Activated CD4-positive, CD25-positive, alpha-beta regulatory T cell (primary cell): ENCODE data around the gene TH.
"Not testable (repeated sequence)": the region's sequence is repeated elsewhere in the genome, so short reads cannot be mapped to it uniquely, and the experiment has no call there.

Source experiments
- DNase-seq, 4 experiments: peaks; one replicate each; lab custom pipeline; 2025; lab: John Stamatoyannopoulos, UW

TH gene

GRCh38 chr11:2129699-2130366 lies 41.8 kb downstream of the TH start:
- DNase-seq, result no peak

- no peak for DNase-seq
Measured at GRCh38 chr11:2129308-2129698, 42.3 kb downstream of the TH start.

DNA sequence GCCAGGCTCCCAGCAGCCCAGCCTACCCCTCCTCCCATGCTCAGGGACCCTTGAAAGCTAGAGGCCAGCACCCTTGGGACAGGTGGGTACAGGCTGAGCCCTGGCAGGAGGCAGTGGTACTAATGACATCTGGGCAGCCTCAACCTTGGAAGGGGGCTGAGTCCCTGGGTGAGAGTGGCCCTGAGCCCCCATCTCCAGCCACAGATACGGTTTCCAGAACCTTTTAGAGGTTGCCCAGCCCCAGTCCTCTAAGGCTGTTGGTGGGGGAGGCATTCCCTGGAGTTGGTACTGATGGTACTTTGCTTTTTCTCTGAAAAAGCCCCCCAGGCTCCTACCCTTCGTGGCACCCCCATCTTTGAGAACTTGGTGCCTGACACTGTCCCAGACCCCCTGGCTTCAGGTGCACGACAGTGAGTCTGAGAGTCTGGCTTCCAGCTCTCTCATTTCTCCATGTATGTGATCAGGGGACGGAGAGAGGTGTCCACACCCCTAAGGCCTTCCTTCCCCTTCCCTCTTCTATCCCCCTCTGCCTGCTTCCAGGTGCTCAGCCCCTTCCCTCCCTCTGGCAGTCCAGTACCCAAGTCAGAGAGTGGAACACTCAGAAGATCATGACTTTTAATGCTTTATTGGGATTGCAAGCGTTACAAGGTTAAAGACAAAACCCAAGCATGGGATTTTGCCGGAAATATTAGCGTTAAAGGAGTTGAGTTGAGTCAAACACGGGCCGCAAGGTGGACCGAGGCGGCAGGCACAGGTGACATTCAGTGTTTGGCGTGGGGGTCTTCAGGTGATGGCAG lies 42.9 kb downstream of the TH start:
- no peak for DNase-seq

- no peak for DNase-seq
Measured at GRCh38 chr11:2128130-2128510, 43.5 kb downstream of the TH start.

DNA sequence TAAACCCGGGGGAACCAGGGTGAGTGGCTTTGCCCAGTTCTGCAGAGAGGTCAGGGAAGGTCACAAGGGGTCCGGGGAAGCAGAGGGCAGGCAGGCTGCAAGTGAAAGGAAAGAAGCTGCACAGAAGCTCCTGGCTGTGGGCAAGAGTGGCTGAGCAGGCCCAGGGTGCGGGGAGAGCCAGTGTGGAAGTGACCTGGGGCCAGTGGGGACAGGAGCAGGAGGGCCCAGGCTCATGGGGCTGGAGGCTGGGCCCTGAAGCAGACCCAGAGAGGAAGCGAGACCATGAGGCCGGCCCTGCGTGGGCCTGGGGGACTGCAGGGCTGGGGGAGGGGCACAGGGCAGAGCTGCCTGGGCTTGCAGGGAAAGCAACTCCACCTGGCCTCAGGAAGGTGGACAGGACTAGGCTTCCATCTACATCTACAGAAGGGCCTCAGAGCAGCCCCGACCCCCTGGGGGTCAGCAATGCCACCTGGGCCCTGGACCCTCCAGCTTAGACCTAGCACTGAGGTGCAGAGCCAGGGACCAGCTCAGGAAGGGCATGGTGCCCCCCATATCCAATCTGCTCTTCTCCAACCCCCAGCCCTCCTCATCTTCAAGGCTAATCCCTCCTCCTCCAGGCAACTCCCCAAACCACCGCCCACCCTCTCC lies 44.0 kb downstream of the TH start:
- no peak for DNase-seq

GRCh38 chr11:2126520-2127085 lies 45.0 kb downstream of the TH start:
- DNase-seq, result no peak

- DNase-seq, result not testable (repeated sequence)
Measured at GRCh38 chr11:2124736-2125484, 46.7 kb downstream of the TH start.

DNA sequence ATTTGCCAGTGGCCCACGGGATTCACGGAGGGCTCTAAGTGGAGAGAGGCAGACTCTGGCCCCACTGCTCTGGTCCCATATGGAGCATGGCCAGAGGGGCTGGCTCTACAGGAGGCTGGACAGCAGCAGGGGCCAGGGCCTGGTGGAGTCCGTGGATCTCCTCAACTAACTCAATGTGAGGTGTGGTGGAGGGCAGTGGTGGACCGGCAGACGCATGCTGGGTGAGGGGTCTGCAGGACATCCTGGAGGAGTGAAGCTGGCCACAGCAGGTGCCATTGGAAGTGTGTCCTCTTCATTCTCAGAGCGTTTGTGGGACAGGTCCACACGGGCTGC lies 48.0 kb downstream of the TH start:
- DNase-seq, result no peak

DNA sequence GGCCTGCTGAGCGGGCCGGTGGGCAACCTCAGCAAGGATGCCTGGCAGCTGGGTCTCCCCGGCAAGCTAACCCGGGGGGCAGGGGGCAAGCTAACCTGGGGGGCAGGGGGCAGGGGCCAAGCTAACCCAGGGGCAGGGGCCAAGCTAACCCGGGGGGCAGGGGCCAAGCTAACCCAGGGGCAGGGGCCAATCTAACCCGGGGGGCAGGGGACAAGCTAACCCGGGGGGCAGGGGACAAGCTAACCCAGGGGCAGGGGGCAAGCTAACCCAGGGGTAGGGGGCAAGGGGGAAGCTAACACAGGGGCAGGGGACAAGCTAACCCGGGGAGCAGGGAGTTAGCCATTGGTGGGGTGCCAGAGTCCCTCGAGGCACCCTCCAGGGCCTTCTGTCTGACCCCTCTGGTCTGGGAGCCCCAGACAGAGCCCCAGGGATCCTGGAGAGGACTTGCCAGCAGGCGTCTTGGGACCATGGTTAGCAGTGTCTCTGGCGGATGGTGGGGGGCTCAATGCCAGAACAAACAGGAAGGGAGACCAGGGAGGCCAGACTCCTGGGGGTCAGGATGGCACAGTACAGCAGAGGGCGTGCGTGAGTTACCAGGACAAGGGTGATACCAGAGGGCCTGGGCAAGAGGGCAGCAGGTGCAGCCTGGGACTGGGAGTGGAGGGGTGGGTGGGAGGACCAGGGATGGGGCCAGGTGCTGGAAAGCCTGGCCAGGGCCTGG lies 48.5 kb downstream of the TH start:
- no peak for DNase-seq

DNA sequence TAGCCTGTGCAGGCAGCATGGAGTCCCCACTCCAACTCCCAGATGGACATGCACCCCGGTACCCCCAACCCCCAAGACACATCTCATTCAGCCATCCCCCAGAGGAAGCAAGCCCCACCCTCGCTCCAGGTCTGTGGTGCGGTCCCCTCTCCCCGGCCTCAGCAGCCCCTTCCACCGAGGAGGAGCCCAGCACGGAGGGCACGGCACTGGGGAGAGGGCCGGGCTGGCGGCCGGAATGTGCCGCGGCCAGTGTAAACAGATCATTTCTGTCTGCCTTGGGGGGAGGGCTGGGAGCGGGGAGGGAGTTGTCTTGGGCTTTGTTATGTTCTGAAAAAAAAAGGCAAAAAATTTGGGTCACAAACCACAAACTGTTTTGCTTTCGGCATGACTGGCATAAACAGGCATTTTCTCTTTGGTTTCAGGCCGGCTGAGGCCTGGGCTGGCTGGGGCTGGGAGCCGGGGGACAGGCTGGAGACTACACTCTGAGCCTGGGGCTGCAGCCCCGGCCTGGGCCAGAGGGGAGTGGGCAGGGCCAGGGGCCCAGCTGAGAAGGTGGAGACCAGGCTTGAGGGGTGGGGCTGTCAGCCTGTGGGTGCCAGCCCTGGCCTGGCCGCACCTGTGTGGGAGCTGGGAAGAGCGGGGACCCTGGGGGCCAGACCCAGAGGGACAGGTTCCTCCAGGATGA lies 49.3 kb downstream of the TH start:
- no peak for DNase-seq

DNA sequence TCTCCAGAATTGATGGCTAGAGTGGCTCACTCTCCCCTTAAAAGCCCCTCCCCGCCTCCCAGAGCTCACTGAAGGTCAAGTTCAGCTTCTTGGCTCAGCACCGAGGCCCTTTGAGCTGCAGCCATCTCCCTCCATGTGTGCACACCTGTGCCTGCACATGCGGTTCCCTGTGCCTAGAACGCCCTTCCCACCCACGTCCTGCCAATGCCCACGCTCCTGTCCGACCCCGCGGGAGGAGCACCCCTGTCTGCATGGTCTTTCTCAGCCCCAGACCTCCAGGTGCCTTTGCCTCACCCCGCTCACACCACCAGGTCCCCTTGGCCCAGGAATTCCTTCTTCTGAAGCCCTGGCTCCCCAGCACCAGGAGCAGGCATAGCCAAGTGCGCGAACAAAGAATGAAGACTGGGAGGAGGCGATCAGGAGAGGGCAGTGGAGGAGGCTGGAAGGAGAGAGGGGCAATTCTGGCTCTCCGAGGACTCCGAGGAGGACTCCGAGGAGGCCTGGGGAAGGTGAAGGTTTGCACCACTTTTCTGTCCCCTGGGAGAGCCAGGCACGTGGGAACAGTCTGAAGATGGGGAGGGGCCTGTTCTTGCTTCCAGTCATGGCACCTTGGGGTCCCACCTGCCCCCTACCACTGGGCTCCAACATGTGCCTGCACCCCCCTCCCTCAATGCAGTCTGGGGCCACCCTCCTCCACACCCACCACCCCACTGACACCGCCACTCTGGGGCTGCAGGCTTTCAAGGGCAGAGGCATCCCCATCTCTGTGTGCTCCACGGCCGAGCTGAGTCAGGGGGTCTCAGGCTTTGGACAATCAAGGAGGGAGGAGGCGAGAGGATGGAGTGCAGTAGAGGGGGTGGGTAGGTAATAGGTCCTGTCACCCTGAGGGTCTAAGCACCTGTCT lies 50.1 kb downstream of the TH start:
- DNase-seq, result no peak

GRCh38 chr11:2120359-2121100 lies 51.1 kb downstream of the TH start:
- no peak for DNase-seq

DNA sequence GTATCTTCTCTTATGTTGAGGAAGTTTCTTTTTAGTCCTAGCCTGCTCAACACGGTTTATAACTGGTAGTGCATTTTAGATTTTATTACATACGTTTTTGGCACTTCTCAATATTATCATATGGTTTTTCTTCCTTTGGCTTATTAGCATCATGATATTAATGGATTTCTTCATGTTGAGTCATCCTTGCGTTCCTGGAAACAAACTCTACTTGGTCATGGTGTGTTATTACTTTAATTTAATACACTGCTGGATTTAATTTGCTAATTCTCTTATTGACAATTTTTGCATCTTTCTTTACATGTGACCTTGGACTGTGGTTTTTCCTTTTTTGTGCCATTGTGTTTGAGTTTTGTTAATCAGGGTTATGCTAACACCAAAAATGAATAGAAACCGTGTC lies 52.9 kb downstream of the TH start:
- no peak for DNase-seq

DNA sequence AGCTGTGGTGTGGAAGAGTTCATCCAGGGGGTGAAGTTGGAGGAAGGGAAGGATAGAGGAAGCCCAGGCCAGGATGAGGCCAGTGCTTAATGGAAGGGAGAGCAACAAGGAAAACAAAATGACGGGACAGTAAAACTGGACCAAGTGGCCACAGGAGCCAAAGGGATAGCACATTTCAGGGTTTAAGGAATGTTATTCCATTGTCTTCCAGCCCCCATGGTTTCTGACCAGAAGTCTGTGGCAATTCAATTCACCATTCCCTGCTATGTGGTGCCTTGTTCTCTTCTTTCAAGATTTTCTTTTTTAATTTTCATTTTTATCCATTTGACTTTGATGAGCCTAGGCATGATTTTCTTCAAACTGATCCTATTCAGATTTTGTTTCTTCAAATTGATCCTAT lies 54.9 kb downstream of the TH start:
- no peak for DNase-seq

GRCh38 chr11:2115308-2115707 lies 56.3 kb downstream of the TH start:
- no peak for DNase-seq

DNA sequence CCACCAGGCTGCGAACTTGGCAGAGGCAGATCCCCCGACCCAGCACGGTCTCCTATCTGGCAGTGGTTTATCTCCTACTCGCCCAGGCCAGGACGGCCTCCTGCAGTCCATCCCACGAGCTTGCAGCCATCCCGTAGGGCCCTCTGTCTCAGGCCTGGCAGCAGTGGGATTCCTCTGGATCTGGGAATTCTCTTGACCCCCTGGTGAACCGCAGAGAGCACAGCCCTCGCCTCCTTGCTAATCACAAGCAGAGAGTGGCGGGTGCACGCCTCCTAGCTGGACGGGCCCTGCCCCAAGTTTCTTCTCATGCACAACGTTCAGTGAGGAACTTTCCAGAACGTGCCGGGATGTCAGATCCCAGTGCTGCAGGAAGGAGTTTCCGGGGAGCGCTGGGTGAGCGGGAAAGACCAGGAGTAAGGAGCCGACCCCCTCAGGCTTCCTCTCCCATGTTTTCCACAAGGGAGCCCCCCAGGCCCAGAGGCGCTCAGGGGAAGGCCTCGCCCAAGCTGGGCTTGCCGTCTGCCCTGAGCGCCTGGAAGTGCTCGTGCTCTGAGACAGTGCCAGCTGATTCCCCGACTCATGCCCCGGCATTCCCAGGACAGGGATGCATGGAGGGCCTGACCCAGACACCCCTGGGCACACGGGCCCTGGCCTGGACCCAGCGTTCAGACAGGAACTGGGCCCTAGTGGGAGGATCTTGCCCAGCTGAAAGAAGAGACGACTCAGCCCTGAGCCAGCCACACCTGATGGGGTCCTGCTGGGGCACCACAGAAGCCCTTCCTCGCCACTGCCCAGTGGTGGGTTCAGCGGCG lies 57.0 kb downstream of the TH start:
- no peak for DNase-seq
